OCI-LY1 (cell line): ENCODE results near the gene CCNC.

ENCODE experiments used
- H2AFZ ChIP-seq: fragments of 200-600 bp; sonication (generic), shearing (Covaris generic); 2 replicates; pipeline ENCODE4 v1.6.0; 2014; ENCODE audit warnings: antibody characterized with exemption, mild to moderate bottlenecking, low read length
- H3F3A ChIP-seq: fragments of 200-600 bp; sonication (generic), shearing (Covaris generic); 2 replicates; pipeline ENCODE4 v1.6.0; 2014; ENCODE audit warnings: mild to moderate bottlenecking, antibody characterized with exemption, low read length, moderate library complexity; ENCODE audit not compliant: insufficient read depth
- H3K27ac ChIP-seq: fragments of 200-600 bp; sonication (generic); 2 replicates; pipeline ENCODE4 v1.5.1; 2014; ENCODE audit warnings: low read length, mixed run types, mild to moderate bottlenecking, low read depth; ENCODE audit not compliant: poor library complexity, severe bottlenecking
- H3K27me3 ChIP-seq: fragments of 200-600 bp; sonication (generic); 2 replicates; pipeline ENCODE4 v1.6.0; 2014; ENCODE audit warnings: antibody characterized with exemption, mild to moderate bottlenecking, low read length, moderate library complexity; ENCODE audit not compliant: insufficient read depth
- H3K36me3 ChIP-seq: fragments of 200-600 bp; sonication (generic); 2 replicates; pipeline ENCODE4 v1.6.1; 2014; ENCODE audit warnings: mild to moderate bottlenecking, antibody characterized with exemption, low read length, moderate library complexity, mixed read lengths; ENCODE audit not compliant: insufficient read depth
- H3K4me1 ChIP-seq: fragments of 200-600 bp; sonication (generic); 2 replicates; pipeline ENCODE4 v1.5.1; 2014; ENCODE audit warnings: mild to moderate bottlenecking, low read length, moderate library complexity; ENCODE audit not compliant: insufficient read depth, severe bottlenecking
- H3K4me2 ChIP-seq: fragments of 200-600 bp; sonication (generic), shearing (Covaris generic); 2 replicates; pipeline ENCODE4 v1.6.1; 2014; ENCODE audit warnings: low read length
- H3K4me3 ChIP-seq: fragments of 200-600 bp; sonication (generic); 2 replicates; pipeline ENCODE4 v1.5.1; 2014; ENCODE audit warnings: low read length, low read depth, mild to moderate bottlenecking, mixed read lengths; ENCODE audit not compliant: poor library complexity, severe bottlenecking
- H3K79me2 ChIP-seq: fragments of 200-600 bp; shearing (Covaris generic); 2 replicates; pipeline ENCODE4 v1.6.1; 2016; ENCODE audit warnings: mixed run types, low read length, mixed read lengths; ENCODE audit not compliant: insufficient read depth
- H3K9ac ChIP-seq: fragments of 200-600 bp; sonication (generic), shearing (Covaris generic); 2 replicates; pipeline ENCODE4 v1.6.1; 2014; ENCODE audit warnings: mild to moderate bottlenecking, low read length, mixed read lengths
- H3K9me2 ChIP-seq: fragments of 200-600 bp; sonication (generic), shearing (Covaris generic); 2 replicates; pipeline ENCODE4 v1.6.1; 2014; ENCODE audit warnings: low read depth, mild to moderate bottlenecking, low read length, mixed read lengths
- H3K9me3 ChIP-seq: fragments of 200-600 bp; shearing (Covaris generic); 2 replicates; pipeline ENCODE4 v1.6.1; 2014; ENCODE audit warnings: low read length, mixed read lengths
- H4K20me1 ChIP-seq: fragments of 200-600 bp; sonication (generic), shearing (Covaris generic); 2 replicates; pipeline ENCODE4 v1.6.0; 2016; ENCODE audit warnings: mild to moderate bottlenecking, low read length; ENCODE audit not compliant: insufficient read depth
- CTCF ChIP-seq: fragments of 200-600 bp; sonication (generic), shearing (Covaris generic); IDR thresholded peaks from 2 replicates; pipeline ENCODE4 v1.5.1; 2017; ENCODE audit warnings: mild to moderate bottlenecking, antibody characterized with exemption, low read length, moderate library complexity, mixed read lengths
- EZH2 ChIP-seq: fragments of 200-600 bp; sonication (generic), shearing (Covaris generic); IDR thresholded peaks from 2 replicates; pipeline ENCODE4 v1.8.0; 2017; ENCODE audit warnings: borderline replicate concordance, mixed run types, mild to moderate bottlenecking, antibody characterized with exemption, low read length, moderate library complexity, mixed read lengths

The CCNC gene

DNA sequence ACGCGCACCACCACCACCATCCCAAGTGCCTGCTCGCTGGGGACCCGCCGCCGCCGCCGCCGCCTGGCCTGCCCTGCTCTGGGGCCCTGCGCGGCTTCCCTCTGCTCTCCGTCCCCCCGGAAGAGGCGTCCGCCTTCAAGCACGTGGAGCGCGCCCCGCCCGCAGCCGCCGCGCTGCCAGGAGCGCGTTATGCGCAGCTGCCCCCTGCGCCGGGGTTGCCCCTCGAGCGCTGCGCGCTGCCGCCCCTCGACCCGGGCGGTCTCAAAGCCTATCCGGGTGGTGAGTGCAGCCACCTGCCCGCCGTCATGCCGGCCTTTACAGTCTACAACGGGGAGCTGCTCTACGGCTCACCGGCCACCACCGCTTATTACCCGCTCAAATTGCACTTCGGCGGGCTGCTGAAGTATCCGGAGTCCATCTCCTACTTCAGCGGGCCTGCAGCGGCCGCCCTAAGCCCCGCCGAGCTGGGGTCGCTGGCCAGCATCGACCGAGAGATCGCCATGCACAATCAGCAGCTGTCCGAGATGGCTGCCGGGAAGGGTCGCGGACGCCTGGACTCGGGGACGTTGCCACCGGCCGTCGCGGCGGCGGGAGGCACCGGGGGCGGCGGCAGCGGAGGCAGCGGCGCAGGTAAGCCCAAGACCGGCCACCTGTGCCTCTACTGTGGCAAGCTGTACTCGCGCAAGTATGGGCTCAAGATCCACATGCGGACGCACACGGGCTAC, 45.4 kb upstream of the CCNC start:
- Histone ChIP-seq H3K9ac (no peak overlapping the region), H3K4me1 (no peaks in the 10 kb centered on the region), H3K27me3 (no peaks in the 10 kb centered on the region), H4K20me1 (no peaks in the 10 kb centered on the region), H3K79me2 (no peaks in the 10 kb centered on the region), H3K36me3 (no peaks in the 10 kb centered on the region), H3K9me3 (no peaks in the 10 kb centered on the region), H3K4me2 (peak overlapping the region; percentile 23; the same call in 1 of the 2 replicates), H3K4me3 (peak overlapping the region; percentile 19), H3K9me2 (no peaks in the 10 kb centered on the region), H3K27ac (no peak overlapping the region), H2AFZ (no peak overlapping the region), H3F3A (no peaks in the 10 kb centered on the region)
- TF ChIP-seq CTCF (no peak), EZH2 (no peak)

DNA sequence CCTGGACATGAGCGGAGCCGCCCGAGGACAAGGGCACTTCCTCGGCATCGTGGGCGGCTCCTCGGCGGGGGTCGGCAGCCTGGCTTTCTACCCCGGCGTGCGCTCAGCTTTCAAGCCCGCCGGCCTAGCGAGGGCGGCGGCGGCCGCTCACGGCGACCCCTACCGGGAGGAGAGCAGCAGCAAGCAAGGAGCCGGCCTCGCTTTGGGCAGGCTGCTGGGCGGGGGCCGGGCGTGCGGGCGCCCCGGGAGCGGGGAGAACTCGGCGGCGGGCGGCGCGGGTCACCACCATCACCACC, 44.9 kb upstream of the CCNC start:
- Histone ChIP-seq H3K27ac (no peak overlapping the region), H3K9me2 (no peaks in the 10 kb centered on the region), H3K27me3 (no peaks in the 10 kb centered on the region), H3K36me3 (no peaks in the 10 kb centered on the region), H3K4me1 (no peaks in the 10 kb centered on the region), H3K9me3 (no peaks in the 10 kb centered on the region), H3K9ac (no peak overlapping the region), H3K4me3 (peak overlapping the region; percentile 19), H3F3A (no peaks in the 10 kb centered on the region), H3K4me2 (peak overlapping the region; percentile 23; the same call in 1 of the 2 replicates), H4K20me1 (no peaks in the 10 kb centered on the region), H3K79me2 (no peaks in the 10 kb centered on the region), H2AFZ (no peak overlapping the region)
- TF ChIP-seq EZH2 (no peak), CTCF (no peak)

GRCh38 chr6:99612551-99613408, 44.3 kb upstream of the CCNC start:
- no peak overlapping the region for H2AFZ ChIP-seq

More at GRCh38 chr6:99612551-99613408, 44.3 kb upstream of the CCNC start:
- no peak overlapping the region for H3K27ac ChIP-seq
- H3K9ac ChIP-seq: no peak overlapping the region
- TF ChIP-seq EZH2 (no peak), CTCF (no peak)
- H3K4me1 ChIP-seq: no peaks in the 10 kb centered on the region
- H4K20me1 ChIP-seq: no peaks in the 10 kb centered on the region
- H3K9me3 ChIP-seq: no peaks in the 10 kb centered on the region
- no peak overlapping the region for H3K4me2 ChIP-seq
- no peaks in the 10 kb centered on the region for H3K27me3 ChIP-seq
- no peaks in the 10 kb centered on the region for H3K9me2 ChIP-seq
- no peaks in the 10 kb centered on the region for H3K36me3 ChIP-seq
- H3K79me2 ChIP-seq: no peaks in the 10 kb centered on the region
- no peak overlapping the region for H3K4me3 ChIP-seq
- H3F3A ChIP-seq: no peaks in the 10 kb centered on the region
